Lung (tissue), 12 donors: ENCODE measurements around the gene GFI1B. TPM values are rescaled to one million over a fixed set of nuclear protein-coding genes. Genes with fewer than 3 reads are reported as not detected.

Source experiments
- ATAC-seq: fragments of 200-7000 bp; cut with Tn5 transposase; one replicate; pipeline ENCODE4 v1.9.1; 2020; ENCODE audit warnings: moderate number of reproducible peaks; ENCODE audit not compliant: insufficient read depth, low FRiP score
- DNase-seq, 3 donors: peaks; one replicate each; pipeline ENCODE4 v3.0.0-alpha.2; 2013 to 2017
- H3K27ac ChIP-seq, 2 donors: one replicate each; pipeline ENCODE4 v1.5.1; 2013; ENCODE audit warnings: mild to moderate bottlenecking in 2 of 2, moderate library complexity in 2 of 2, control low read depth in 1 of 2, inconsistent platforms in 1 of 2, low read depth in 1 of 2, low read length in 1 of 2
- H3K27me3 ChIP-seq, 3 donors: one replicate each; pipeline ENCODE4 v1.5.1; 2013; ENCODE audit warnings: low read length in 2 of 3; ENCODE audit not compliant: control insufficient read depth in 3 of 3, insufficient read depth in 3 of 3
- H3K36me3 ChIP-seq, 4 donors: one replicate each; pipeline ENCODE4 v1.5.1; 2013; ENCODE audit warnings: low read length in 4 of 4, mild to moderate bottlenecking in 1 of 4, moderate library complexity in 1 of 4; ENCODE audit not compliant: control insufficient read depth in 4 of 4, insufficient read depth in 4 of 4
- H3K4me1 ChIP-seq, 5 donors: one replicate each; pipeline ENCODE4 v1.5.1; 2013; ENCODE audit warnings: low read length in 5 of 5, mild to moderate bottlenecking in 2 of 5, moderate library complexity in 1 of 5; ENCODE audit not compliant: control insufficient read depth in 5 of 5, insufficient read depth in 5 of 5
- H3K4me3 ChIP-seq: one replicate; pipeline ENCODE4 v1.5.1; 2013; ENCODE audit warnings: mild to moderate bottlenecking, control low read depth, moderate library complexity
- H3K9ac ChIP-seq, 2 donors: one replicate each; pipeline ENCODE4 v1.5.1; 2013; ENCODE audit warnings: low read length in 2 of 2, control low read depth in 1 of 2; ENCODE audit not compliant: insufficient read depth in 1 of 2
- H3K9me3 ChIP-seq, 4 donors: one replicate each; pipeline ENCODE4 v1.5.1; 2013; ENCODE audit warnings: low read length in 3 of 4, mild to moderate bottlenecking in 1 of 4, moderate library complexity in 1 of 4; ENCODE audit not compliant: control insufficient read depth in 4 of 4, insufficient read depth in 3 of 4
- CTCF ChIP-seq: IDR thresholded peaks from 2 replicates; pipeline ENCODE4 v1.5.1; 2012; ENCODE audit warnings: mild to moderate bottlenecking; ENCODE audit errors: control extremely low read depth, extremely low read depth
- WGBS, 2 donors: extraction: QIAGEN DNeasy Blood & Tissue Kit; methylation state at CpG; one replicate each; pipeline ENCODE4 v1.1.7; 2013; 5-methylcytosine and 5-hydroxymethylcytosine counted together
- polyA plus RNA-seq, 2 donors: library from polyadenylated mRNA; stranded (reverse); fragments of 200-250 nt; gene quantifications; one replicate each; pipeline ENCODE4 v1.2.1, GENCODE V29; 2013
- total RNA-seq, 2 donors: library from RNA; depleted of rRNA in 1 of 2; stranded (reverse); fragments of >200 nt in 1 of 2; gene quantifications; one replicate each; pipeline ENCODE4 v1.2.1, GENCODE V29; 2014 to 2021
- donor health status: control.
- donor health status: control.
- donor health status: Bipolar disorder and iron deficiency.
- donor health status: healthy.
- donor health status: DM: yes; HTN: yes; CAD: no.

GFI1B gene
- total and polyA plus RNA-seq, 4 donors = 0.25 to 1.4 (median 0.76) TPM

GRCh38 chr9:133023117-133023890 is 44.8 kb downstream of the GFI1B start:
- Histone ChIP-seq H3K4me3 (no peak overlapping the region), H3K9ac (no peak overlapping the region), H3K36me3 (no peaks in the 10 kb centered on the region), H3K27ac (no peak overlapping the region), H3K27me3 (no peaks in the 10 kb centered on the region), H3K4me1 (no peaks in the 10 kb centered on the region), H3K9me3 (no peaks in the 10 kb centered on the region)
- no peak for TF ChIP-seq CTCF
- ATAC-seq (no peak), DNase-seq (peak in 2 of 3 donors; percentile 33 to 35)
- 66 to 70% methylated on average over 26 of the region's 26 CpGs for WGBS, 2 donors

GRCh38 chr9:133026426-133026825 is 47.9 kb downstream of the GFI1B start:
- Histone ChIP-seq H3K36me3 (no peaks in the 10 kb centered on the region), H3K9me3 (no peaks in the 10 kb centered on the region), H3K9ac (no peak overlapping the region), H3K27me3 (no peaks in the 10 kb centered on the region), H3K4me1 (peaks cover under 1 to 7% (median 4%) of the 10 kb centered on the region in 5 donors), H3K4me3 (no peak overlapping the region), H3K27ac (no peak overlapping the region)
- WGBS, 2 donors = 67 to 71% methylated on average over 3 of the region's 3 CpGs
- no peak for ATAC-seq
- TF ChIP-seq CTCF = no peak
- DNase-seq = no peak

GRCh38 chr9:133027134-133027533 is 48.6 kb downstream of the GFI1B start:
- no peak overlapping the region for H3K27ac ChIP-seq
- no peak for ATAC-seq
- no peaks in the 10 kb centered on the region for H3K36me3 ChIP-seq
- no peak overlapping the region for H3K9ac ChIP-seq
- H3K9me3 ChIP-seq = no peaks in the 10 kb centered on the region
- no peaks in the 10 kb centered on the region for H3K27me3 ChIP-seq
- no peak overlapping the region for H3K4me3 ChIP-seq
- peaks cover 5 to 14% (median 10%) of the 10 kb centered on the region in 5 donors for H3K4me1 ChIP-seq
- 51 to 55% methylated on average over 5 of the region's 5 CpGs for WGBS, 2 donors
- DNase-seq = no peak
- TF ChIP-seq CTCF = no peak

- TF ChIP-seq CTCF = no peak
- 74 to 77% methylated on average over 3 of the region's 3 CpGs for WGBS, 2 donors
These were observed 49.7 kb downstream of the GFI1B start for GRCh38 chr9:133028221-133028620.

More at GRCh38 chr9:133028221-133028620, 49.7 kb downstream of the GFI1B start:
- H3K27ac ChIP-seq = no peak overlapping the region
- H3K36me3 ChIP-seq = peaks cover 0 to 7% (median under 1%) of the 10 kb centered on the region in 4 donors
- no peak overlapping the region for H3K9ac ChIP-seq
- H3K4me3 ChIP-seq = no peak overlapping the region
- H3K4me1 ChIP-seq = peaks cover 7 to 16% (median 11%) of the 10 kb centered on the region in 5 donors
- DNase-seq (no peak), ATAC-seq (no peak)
- no peaks in the 10 kb centered on the region for H3K9me3 ChIP-seq
- no peaks in the 10 kb centered on the region for H3K27me3 ChIP-seq
